IPS-NIHi7 (cell line): ENCODE results near the gene RGL1.

Experiments
- DNase-seq: peaks from one replicate; pipeline ENCODE4 v3.0.0; 2012; ENCODE audit warnings: mixed read lengths; ENCODE audit errors: extremely low spot score

Gene RGL1

GRCh38 chr1:183869664-183870063 is 64.7 kb downstream of the RGL1 start:
- DNase-seq = no peak

- DNase-seq = no peak
Observed at GRCh38 chr1:183870351-183871077, 65.6 kb downstream of the RGL1 start.

GRCh38 chr1:183871142-183871541 is 66.2 kb downstream of the RGL1 start:
- DNase-seq = peak; percentile 22

- DNase-seq = no peak
Observed at GRCh38 chr1:183871601-183872000, 66.7 kb downstream of the RGL1 start.

GRCh38 chr1:183872403-183872802 is 67.5 kb downstream of the RGL1 start:
- no peak for DNase-seq

GRCh38 chr1:183873642-183874041 is 68.7 kb downstream of the RGL1 start:
- DNase-seq = no peak

- DNase-seq = no peak
Observed at GRCh38 chr1:183876309-183876708, 71.4 kb downstream of the RGL1 start.

GRCh38 chr1:183877053-183877720 is 72.3 kb downstream of the RGL1 start:
- DNase-seq = no peak

- no peak for DNase-seq
Observed at GRCh38 chr1:183879494-183879893, 74.6 kb downstream of the RGL1 start.

- no peak for DNase-seq
Observed at GRCh38 chr1:183879966-183880365, 75.0 kb downstream of the RGL1 start.

- no peak for DNase-seq
Observed at GRCh38 chr1:183880531-183881243, 75.8 kb downstream of the RGL1 start.

GRCh38 chr1:183881387-183882131 is 76.6 kb downstream of the RGL1 start:
- peak; percentile 75 for DNase-seq

- DNase-seq = no peak
Observed at GRCh38 chr1:183882335-183883167, 77.6 kb downstream of the RGL1 start.

GRCh38 chr1:183883623-183884022 is 78.7 kb downstream of the RGL1 start:
- no peak for DNase-seq

- no peak for DNase-seq
Observed at GRCh38 chr1:183884526-183884925, 79.6 kb downstream of the RGL1 start.

- no peak for DNase-seq
Observed at GRCh38 chr1:183885142-183885735, 80.3 kb downstream of the RGL1 start.

- DNase-seq = no peak
Observed at GRCh38 chr1:183886083-183886828, 81.3 kb downstream of the RGL1 start.

GRCh38 chr1:183886853-183887252 is 81.9 kb downstream of the RGL1 start:
- DNase-seq = no peak

GRCh38 chr1:183887826-183888819 is 83.2 kb downstream of the RGL1 start:
- no peak for DNase-seq
